HuH-7 (cell line): Measurements from ENCODE around the gene IMP3.
"Not testable (repeated sequence)": the region's sequence is repeated elsewhere in the genome, so short reads cannot be mapped to it uniquely, and the experiment has no call there.

Experiments used
- DNase-seq: peaks from one replicate; pipeline ENCODE4 v3.0.0; 2011; ENCODE audit warnings: low spot score

The IMP3 gene

DNA sequence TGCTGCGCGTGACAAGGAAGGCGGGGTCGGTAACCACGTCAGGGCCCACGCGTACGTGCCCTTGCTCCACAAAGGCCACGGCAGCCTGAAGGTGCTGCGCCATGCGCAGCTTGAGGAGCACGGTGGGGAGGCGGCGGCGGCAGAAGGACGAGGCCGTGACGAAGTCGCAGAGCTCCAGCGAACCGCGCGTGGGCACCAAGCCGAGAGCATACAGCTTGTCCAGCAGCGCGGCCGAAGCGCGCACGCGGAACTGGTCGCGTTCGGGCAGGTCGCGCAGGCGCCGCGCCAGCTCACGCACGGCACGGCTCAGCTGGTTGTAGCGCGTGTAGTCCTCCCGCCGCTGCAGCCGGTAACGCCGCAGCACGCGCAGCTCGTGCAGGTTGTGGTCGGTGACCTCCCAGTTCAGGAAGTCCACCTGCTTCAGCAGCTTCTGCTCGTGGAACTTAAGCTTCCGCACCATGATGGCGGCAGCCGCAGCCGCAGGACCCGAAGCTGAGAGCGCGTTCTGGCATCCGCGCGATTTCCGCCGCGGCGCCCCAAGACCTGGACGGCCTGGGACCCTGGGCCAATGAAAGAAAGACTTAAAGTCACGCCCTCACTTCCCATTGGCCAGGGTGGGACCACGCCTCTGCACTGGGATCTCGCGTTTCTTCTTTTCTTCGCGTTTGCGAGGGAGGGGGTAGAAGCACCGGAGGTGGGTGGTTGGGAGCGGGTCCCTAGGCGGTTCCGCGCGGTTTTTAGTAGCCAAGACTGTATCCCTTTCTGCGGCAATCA is at the start of gene IMP3:
Gene IMP3, minus strand, starts transcription at position 516 of the 774 bp plus-strand sequence. Its CDS starts 56 bp downstream, at position 460.
- peak; percentile 98 for DNase-seq

- not testable (repeated sequence) for DNase-seq
Observed at GRCh38 chr15:75689429-75689828, 49.4 kb upstream of the IMP3 start.

DNA sequence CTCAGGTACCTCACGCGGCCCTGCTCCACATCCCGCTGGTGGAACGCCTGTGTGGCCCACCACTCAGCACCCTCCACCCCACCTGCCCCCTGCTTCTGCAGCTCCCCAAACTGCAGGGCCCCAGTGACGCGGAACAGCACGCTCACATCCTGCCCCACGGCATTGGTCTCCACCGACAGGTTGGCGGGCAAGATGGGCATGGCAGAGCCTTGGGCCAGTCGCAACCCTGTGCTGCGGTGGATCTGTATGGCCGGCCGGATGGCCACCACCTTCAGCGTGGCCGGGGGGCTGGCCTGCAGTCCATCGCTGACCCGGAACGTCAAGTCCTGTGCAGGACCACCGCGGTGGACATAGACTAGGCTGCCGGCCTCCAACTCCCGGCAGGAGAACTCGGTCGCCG is 48.8 kb upstream of the IMP3 start:
- DNase-seq: no peak

DNA sequence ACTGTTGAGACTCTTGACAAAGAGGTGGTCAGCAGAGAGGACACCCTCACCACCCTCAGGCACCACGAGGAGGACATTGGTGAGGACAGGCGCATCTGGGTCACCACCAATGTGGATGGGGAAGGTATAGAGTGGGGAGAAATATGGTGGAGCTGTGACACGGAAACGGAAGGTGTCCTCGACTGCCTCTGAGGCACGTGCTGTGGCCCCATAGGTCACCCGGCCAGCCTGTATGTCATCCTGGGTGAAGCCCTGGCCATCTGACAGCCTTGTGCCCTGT is 48.2 kb upstream of the IMP3 start:
- no peak for DNase-seq

- no peak for DNase-seq
Observed at GRCh38 chr15:75687486-75688277, 47.7 kb upstream of the IMP3 start.

DNA sequence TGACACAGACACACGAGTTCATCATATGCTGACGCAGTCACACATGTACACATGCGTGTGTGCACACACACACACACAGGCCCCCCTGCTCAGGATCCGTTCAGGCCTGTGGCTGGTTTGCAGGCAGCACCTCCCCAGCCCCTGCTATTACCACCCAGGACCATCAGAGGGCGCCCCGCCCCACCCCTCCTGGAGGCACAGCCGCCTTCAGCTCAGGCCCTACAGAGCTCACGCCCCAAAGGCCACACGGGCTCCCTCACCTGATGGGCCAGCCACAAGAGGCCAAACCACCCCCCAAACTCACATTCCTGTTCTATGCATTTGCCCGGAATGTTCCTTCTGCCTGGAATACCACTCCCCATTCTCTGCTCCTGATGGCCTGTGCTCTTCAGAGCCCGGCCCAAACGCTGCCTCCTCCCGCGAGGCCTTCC is 46.2 kb upstream of the IMP3 start:
- peak; percentile 87 for DNase-seq

DNA sequence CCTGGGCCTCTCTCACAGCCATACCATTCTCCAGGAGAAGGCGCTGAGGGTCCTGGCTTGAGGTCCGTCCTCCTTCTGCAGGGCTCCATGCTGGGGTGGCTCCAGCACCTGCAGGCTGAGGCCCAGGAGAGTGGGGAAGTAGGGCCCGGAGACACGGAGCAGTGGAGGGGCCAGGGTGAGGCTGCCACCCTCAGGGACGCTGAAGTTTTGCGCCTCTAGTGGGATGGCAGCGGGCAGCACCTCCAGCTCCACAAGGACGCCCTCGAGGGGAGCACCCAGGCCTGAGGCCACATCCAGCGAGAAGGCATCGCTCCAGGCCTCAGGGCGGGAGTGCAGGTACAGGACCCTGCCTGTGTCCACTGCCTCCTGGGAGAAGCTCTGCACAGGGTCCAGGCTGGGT is 45.2 kb upstream of the IMP3 start:
- DNase-seq: no peak

DNA sequence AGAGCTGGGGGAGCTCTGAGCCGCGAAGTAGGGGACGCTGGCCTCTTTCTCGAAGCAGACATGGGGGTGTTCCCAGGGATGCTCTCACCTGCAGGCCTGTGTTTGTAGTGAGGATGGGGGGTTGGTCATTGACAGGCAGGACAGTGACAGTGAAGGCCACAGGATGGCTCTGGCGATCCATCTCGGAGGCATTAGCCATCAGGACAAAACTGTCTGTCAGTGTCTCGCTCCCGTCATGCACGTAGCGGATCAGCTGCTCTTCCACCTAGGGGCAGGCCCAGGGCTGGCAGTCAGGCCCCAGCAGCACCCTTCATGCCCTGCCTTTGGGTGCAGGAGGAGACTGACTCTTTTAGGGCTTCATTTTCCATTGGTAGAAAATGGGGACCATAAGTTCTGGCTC is 44.6 kb upstream of the IMP3 start:
- DNase-seq: no peak

GRCh38 chr15:75683646-75684312 is 43.8 kb upstream of the IMP3 start:
- peak; percentile 98 for DNase-seq

- no peak for DNase-seq
Observed at GRCh38 chr15:75682181-75683135, 42.4 kb upstream of the IMP3 start.

- no peak for DNase-seq
Observed at GRCh38 chr15:75680007-75680789, 40.2 kb upstream of the IMP3 start.

DNA sequence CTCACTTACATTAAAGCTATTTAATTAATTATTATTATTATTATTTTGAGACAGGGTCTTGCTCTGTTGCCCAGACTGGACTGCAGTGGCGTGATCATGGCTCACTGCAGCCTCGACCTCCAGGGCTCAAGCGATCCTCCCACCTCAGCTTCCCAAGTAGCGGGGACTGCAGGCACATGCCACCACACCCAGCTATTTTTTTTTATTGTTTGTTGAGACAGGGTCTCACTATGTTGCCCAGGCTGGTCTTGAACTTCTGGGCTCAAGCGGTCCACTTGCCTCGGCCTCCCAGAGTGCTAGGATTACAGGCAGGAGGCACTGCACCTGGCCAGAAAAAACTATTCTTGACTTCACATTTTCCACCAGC is 38.3 kb upstream of the IMP3 start:
- DNase-seq: not testable (repeated sequence)

DNA sequence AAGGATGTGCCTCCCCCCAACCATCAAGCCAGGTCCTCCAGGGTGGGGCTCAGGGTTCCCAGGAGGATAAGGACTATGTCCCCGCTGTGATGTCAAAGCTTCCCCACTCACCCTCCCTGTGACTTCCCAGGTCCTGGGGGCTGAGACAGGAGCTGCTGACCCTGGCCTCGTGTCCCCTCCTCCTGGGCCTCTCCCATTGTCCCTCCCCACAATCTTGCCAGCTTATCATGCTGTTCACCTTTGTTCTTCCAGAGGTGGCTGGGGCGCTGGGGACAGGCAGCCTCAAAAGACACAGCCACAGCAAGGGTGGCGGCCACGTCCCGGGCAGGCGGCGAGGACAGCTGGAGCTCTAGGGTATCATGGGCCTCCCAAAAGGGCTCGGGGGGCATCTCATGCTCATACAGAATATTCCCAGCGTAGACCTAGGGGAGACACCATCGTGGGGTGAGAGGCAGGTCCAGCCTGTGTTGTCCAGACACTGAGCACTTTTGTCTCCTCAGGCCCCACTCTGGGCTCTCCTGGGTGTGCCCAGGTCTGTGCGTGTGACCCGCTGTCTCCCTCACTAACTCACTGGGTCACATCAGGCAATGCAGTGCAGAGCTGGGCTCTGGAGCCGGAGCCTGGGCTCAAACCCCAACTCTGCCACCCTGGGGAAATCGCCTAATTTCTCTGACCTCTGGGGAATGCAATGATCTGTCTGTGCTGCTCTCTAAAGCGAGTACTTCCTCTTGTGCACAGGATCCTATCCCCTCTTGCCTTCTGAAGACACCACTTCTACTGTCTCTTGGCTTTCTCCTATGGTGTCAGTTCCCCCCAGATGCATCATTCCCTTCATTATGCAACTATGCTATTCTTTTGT is 37.7 kb upstream of the IMP3 start:
- DNase-seq: no peak

GRCh38 chr15:75676688-75677464 is 36.9 kb upstream of the IMP3 start:
- DNase-seq: no peak

DNA sequence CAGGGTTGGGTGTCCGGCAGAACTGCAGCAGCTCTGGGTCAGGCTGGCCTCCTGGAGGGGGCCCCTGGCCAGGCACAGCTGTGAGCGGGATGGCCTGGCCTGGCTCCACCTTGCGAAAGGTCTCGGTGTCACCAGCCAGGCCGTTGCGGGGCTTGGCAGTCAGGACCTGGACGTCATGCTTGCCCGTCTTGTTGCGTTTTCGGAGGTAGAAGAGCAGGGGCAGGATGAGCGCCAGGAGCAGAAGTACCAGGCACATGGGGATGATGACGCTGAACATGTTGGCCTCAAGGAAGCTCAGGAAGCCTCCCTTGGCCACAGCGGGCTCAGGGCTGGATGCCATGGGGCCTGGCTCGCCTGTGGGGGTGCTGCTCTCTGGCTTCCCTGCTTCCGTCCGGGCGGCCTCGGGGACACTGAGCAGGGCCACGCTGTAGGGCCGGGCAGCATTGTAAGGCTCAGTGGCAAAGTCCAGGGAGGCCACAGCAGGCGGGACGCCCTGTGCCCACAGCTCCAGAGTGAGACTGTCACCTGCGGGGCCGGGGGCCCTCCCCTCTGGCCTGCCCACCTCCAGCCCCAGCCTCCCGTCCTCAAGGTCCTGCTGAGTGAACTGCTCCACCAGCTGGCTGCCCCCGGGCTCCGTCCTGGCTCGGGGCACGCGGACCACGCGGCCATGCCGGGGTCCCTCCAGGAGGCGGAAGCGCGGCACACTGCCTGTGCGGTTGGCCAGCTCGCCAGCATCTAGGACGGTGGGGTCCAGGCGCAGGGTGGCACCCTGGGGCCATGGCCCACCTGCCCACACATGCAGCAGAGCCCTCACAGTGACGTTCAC is 35.8 kb upstream of the IMP3 start:
- DNase-seq: no peak

DNA sequence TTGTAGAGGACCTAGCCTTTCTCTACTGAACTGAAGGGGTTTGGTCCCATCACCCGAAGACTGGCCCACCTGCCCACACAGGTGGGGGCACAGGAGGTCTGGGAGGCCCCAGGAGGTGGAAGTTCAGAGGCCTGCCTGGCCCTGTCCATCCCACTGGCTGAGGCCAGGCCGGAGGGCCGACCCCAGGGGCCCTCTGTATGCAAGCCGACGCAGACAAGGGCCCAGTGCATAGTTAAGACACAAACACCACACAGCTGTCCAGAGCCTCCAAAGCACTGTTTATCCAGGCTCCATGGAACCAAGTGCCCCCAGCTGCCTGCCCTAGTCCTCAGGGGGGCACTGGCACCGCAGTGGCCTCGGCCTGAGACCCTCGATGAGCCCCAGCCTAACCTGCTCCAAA is 34.3 kb upstream of the IMP3 start:
- DNase-seq: no peak

- DNase-seq: no peak
Observed at GRCh38 chr15:75673426-75674235, 33.6 kb upstream of the IMP3 start.
